Prostate gland (tissue), 2 donors: ENCODE results near the gene CSNK2A1.

Source experiments
- CTCF ChIP-seq, 4 experiments: fragments of 200-600 bp in 2 of 4; fragments of 450-650 bp in 2 of 4; sonication (generic) in 2 of 4; IDR thresholded peaks; 1 replicate in 3 of 4; 2 replicates in 1 of 4; pipeline ENCODE4 v1.5.1; 2016 to 2019; ENCODE audit warnings: antibody characterized with exemption in 4 of 4, mild to moderate bottlenecking in 2 of 4, moderate library complexity in 2 of 4
- POLR2A ChIP-seq: fragments of 450-650 bp; IDR thresholded peaks from one replicate; pipeline ENCODE4 v1.6.1; 2016; ENCODE audit warnings: antibody characterized with exemption, mild to moderate bottlenecking
- POLR2AphosphoS5 ChIP-seq: sonication (generic); formaldehyde crosslinking; IDR thresholded peaks from one replicate; pipeline ENCODE4 v1.6.1; 2017; ENCODE audit warnings: antibody characterized with exemption

GRCh38 chr20:588932-589672 lies 45.5 kb upstream of the CSNK2A1 start:
- TF ChIP-seq CTCF (IDR thresholded peaks at IDR 0.05) (no peak), POLR2A (no peak), POLR2AphosphoS5 (no peak)
